GM19099 (cell line): ENCODE results near the gene ATXN7L2.

ENCODE experiments used
- POLR2A ChIP-seq: IDR thresholded peaks from 3 replicates; pipeline ENCODE4 v1.6.1; 2011; ENCODE audit warnings: low read depth; ENCODE audit not compliant: insufficient read length; ENCODE audit errors: extremely low read depth

The ATXN7L2 gene, protein sequence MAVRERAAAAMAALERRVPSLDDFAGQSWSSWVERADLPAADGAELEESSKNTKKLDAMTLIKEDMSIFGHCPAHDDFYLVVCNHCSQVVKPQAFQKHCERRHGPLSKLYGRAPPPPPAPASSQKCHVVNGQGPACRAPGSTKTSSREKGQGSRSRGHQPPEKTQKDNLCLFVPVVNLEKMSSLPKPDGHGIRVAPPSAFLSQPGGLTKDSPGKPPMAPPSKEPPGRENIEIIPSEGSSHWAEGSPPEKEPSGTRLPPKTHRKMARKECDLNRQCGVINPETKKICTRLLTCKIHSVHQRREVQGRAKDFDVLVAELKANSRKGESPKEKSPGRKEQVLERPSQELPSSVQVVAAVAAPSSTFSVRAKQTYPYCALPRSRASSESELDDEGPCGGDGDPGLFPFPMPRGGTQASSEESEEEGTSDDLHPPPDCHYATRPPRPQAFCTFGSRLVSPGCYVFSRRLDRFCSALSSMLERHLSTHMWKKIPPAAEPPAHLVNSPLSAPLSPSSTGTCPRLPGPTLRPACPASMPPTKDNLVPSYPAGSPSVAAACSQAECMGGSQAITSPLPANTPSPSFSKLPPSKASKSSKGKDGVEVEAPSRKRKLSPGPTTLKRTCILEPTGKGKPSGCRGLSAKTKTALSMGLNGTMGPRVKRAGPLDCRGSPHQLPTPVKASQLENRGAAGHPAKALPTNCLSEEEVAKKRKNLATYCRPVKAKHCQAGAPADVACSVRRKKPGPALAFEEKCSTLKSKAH

DNA sequence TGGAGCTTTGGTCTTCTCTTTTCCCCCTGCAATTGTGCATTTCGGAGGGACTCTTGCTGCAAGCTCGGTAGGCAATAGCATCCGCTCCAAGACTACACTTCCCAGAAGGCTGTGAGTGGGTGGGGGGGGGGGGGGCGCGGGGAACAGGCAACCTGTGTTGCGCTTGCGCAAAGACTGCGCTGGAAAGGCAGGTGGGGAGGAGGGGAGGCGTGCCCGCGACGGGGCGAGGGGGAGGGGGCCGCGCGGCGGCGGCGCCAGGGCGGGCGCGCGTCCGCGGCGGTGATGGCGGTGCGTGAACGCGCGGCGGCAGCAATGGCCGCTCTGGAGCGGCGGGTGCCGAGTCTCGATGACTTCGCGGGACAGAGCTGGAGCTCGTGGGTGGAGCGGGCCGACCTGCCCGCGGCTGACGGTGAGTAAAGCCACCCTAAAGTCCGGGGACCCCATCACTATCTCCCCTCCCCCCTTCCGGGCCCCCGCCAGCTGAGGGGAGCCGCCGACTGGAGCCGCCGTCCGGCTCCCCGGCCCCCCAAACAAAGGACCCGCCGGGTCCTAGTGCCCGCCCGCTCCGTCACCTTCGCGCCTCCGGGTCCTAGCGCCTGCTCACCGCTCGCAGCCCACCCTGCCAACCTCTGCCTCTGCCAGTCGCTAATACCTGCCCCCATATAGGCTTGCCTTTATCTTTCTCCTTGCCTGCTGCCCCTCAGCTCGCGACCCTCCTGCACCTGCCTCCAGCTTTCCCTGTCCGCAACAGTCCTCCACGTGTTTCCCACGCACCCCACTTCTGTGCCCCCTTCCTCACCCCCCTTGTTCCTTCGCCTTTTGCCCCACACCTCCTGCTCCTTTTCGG is at the start of gene ATXN7L2:
TSS of gene ATXN7L2 (plus strand) at position 234 of the 847 bp plus-strand sequence. CDS start at position 283, 49 bp downstream.
- peak; percentile 95 for TF ChIP-seq POLR2A

DNA sequence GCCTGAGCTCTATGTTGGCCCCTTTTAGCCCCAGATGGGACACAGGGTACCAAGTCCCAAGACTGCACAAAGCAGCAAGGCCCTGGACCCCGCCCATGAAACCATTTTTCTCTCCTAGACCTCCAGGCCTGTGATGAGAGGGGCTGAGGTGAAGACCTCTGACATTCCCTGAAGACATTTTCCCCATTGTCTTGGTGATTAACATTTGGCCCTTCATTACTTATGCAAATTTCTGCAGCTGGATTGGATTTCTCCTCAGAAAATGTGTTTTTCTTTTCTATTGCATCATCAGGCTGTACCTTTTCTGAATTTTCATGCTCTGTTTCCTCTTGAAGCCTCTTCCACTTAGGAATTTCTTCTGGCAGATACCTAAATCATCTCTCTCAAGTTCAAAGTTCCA is 49.2 kb upstream of the ATXN7L2 start:
- TF ChIP-seq POLR2A, result no peak

DNA sequence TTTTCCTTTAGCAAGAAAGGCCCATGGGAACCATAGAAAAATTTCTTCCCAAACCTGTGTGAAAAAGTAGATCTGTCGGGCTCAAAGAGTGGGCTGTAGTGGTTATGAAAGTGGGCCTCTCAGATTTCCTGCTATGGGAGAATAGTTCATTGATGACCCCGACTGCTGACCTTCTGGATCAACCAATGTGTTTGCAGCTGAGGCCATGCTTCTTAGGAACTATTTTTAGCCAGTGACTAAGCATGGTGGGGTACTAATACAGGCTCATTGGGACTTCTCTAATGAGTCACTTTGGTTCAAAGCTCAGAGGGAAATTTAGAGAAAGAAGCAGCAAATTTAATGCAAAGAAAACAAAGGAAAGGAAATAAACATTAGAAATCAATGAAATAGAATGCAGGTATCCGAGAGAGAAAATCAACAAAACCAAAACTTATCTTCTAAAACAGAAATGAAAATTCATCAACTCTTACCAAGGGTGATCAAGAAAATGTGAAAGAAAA is 44.9 kb upstream of the ATXN7L2 start:
- no peak for TF ChIP-seq POLR2A

DNA sequence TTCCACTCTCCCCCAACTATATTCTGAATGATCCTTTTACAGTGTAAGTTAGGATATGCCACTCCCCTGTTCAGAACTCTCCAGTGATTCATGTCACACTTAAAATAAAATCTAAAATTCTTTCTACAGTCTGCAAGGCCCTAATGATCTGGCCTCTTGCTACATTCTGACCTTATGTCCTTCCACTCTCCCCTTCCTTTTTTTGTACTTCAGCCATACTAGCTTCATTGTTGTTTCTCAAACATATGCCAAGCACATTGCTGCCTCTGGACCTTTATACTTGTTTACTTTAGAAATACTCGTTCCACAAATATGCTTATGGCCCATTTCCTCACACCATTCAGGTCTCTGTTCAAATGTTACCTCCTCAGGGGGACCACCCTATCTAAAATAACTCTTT is 42.6 kb upstream of the ATXN7L2 start:
- no peak for TF ChIP-seq POLR2A

DNA sequence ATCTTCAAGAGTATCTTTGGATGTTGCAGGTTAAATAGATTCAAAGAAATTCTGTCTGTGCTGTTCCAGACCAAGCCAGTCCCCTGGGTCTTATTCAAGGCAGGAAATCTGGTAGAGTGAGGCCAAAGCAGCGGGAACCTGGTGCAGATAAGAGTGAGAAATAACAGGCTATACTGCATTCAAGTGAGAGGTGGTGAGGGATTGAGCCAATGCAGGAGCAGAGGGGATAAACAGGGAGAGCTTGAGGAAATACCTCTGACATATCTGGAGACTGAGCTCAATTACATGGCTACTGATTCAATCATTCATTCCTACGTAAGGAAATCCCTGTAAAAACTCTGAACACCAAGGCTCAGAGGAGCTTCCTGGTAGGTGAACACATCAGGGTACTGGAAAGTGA is 40.2 kb upstream of the ATXN7L2 start:
- no peak for TF ChIP-seq POLR2A

DNA sequence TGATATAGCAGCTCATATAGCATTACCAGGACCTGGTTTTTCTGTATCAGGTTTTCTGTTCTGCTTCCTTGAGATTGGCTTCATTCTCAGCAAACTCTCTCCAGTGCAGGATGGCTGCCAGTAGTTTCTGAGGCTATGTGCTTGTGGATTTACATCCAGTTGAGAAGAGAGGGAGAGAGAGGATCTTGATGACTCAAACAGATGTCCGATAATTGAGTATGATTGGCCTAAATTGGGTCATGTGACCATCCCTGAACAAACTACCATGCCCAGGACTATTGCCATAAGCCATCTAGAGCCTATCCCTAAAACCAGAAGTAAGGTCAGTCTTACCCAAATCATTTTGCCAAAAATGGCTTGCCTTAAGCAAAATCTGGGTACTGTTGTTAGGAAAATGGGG is 39.4 kb upstream of the ATXN7L2 start:
- no peak for TF ChIP-seq POLR2A

DNA sequence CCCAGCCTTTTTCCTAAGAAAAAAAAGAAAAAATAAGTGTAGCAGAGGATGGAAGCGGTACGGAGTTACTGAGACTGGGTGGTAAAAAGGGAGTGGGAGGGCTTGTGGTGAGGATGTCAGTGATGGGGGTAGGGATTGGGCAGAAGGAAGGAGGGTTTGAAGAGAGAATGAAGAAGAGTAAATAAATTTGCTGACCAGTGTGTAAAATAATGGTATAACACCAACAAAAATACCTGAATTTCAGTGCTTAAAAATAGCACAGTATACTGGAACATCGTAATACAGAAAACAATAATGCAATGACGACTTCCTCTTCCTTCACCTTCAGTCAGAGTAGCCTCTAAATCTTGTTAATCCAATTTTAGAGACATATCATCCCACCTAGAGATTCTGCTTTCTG is 36.2 kb upstream of the ATXN7L2 start:
- TF ChIP-seq POLR2A, result no peak

DNA sequence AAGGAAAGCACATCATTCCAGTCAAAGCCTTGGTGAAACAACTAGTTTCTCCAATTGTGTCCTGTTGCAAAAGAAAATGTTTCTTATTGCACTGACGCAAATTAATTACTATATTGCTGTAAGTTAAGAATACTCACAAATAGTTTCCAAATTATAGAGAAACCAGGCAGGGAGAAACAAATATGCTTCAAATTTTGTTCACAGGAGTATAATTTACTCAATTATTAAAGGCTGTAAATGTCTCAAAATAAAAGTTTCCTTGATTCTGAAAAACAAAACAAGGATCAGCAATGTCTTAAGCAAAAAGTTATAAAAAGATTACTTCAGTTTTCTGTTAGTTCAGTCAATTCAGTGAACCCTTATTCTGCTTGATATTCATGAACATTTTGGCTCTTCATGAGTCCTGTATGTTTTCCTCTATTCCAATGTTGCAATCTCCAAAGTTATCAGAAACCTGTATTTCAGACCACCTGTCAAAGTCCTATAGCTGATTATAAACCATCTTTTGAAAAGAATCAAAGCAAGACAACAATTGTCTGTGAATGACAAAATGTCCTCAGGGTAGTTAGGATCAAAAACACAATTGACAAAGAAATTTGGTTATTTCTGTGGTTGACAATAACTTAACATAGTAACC is 29.1 kb upstream of the ATXN7L2 start:
- no peak for TF ChIP-seq POLR2A

DNA sequence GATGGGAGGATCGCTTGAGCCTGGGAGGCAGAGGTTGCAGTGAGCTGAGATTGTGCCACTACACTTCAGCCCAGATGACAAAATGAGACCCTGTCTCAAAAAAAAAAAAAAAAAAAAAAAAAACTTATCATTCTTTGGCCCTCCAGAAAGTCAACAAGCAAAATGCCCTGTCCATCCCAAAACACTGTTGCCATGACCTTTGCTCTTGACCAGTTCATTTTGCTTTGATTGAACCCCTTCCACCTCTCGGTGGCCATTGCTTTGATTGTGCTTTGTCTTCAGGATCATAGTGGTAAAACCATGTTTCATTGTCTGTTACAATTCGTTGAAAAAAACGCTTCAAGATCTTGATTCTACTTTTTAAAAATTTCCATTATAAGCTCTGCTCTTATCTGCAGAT is 25.9 kb upstream of the ATXN7L2 start:
- TF ChIP-seq POLR2A, result no peak

DNA sequence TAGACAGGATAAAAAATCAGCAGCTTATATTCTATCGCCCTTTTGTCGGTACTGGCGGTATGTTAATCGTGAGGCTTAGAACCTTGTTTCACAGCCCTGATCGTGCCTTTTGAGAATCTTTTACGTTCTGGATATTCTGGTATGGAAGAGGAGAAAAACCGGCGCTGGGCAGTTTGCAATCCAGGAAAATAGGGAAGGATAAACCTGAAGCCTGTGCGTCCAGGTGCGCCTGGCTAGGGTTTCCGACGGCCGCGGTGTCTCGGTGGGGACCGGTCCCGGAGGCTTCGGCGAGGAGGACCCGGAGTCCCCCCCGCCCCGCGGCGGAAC is 17.6 kb upstream of the ATXN7L2 start:
- TF ChIP-seq POLR2A, result no peak

DNA sequence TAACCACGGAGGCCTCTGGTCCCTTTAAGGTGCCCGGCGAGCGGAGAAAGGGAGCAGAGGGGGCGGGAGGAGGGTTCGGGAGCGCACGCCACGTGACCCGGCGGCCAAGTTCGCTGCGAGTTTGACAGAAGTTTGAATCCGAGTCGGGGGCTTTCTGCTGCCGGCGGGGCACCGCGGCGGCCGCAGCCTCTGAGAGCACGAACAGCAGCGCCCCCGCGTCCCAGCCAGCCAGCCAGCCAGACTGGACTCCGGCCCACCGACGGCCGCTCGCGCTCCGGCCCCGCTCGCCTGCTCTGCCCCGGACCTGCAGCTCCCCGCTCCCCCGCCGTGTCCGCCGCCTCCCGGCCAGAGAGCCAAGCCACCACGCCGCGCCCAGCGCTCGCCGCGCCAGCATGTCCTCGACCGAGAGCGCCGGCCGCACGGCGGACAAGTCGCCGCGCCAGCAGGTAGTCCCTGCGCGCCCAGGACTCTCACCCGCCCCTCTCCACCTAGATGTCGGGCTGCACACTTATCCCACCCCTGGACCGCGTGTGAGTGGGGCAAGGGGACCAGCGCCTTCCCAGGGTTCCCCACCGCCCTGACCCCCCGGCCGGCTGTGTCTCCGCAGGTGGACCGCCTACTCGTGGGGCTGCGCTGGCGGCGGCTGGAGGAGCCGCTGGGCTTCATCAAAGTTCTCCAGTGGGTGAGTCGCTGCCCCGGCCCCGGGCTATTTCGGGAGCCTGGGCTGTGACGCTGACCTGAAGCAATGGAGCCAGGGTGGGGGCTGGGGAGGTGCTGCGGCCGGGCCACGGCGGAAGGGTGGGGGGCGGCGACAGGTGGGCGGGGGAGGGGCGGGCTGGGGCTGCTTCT is 17.0 kb upstream of the ATXN7L2 start, which contains the start of gene SYPL2:
TSS of gene SYPL2 (plus strand) at position 95 of the 849 bp plus-strand sequence. CDS start at position 393, 298 bp downstream.
- no peak for TF ChIP-seq POLR2A

DNA sequence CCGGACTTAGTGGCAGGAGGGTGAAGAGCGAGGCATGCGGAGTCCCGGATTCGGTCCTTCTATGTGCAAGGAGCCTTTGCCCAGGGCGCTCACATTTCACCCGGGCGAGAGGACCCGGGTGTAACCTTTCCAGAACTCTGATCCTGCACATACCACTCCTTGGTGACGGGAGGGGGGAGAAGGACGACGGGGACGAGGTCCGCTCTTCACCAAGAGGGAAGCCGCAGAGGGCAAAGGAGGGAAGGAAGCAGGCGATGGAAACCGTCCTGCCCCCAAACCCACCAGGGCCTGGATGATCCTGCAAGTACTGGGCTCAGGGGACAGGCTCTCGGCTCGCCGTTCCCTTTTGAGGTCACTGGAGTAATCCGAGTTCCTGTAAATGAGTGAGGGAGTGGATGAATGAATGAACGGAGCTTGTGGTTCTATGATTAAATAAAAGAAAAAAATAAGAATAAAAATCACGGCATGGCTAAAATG is 16.4 kb upstream of the ATXN7L2 start:
- TF ChIP-seq POLR2A, result no peak

DNA sequence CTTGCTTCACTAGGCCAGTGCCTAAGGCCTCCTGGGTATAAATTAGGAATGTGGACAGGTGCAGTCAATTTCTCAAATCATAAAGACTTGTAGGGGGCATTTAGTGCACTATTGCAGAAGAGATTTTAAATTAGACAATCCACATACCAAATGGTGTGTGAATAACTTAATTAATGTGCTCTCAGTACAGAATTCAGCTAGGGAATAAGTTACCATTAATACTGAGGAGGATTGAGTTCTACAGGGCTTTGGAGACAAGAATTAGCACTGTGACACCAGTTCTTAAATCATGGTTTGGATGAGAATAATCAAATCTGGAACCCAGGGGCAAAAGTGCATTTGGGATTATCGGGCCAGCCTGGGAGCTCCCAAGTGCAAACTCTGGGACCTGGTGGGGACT is 15.6 kb upstream of the ATXN7L2 start:
- no peak for TF ChIP-seq POLR2A

DNA sequence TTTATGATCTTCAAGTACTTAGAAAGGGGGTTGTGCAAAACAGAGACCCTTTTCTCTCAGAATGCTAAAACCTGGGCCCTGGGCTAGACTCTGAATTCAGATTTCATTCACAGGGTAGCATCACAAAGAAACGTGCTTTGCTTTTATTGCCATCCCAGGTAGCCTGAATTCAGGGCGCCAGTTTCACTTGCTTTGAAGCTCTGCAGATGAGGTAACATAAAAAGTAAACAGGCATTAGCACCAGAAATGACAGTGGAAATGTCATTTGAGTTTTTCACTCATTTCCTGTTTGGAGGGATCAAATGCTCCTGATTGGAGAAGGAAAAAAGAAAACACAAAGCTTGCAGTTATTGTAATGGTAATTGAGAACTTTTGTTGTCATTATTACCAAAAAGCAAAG is 14.8 kb upstream of the ATXN7L2 start:
- TF ChIP-seq POLR2A, result no peak
